CD4-positive, alpha-beta memory T cell (primary cell): ENCODE data around the gene PLA2G2A. TPM values are rescaled to one million over a fixed set of nuclear protein-coding genes. Genes with fewer than 3 reads are reported as not detected.

Experiments used
- CTCF ChIA-PET: fragments of 350-600 bp; sonication (Branson Sonifier 250); formaldehyde crosslinking; loops from one replicate; lab custom pipeline; 2021; ENCODE audit warnings: inconsistent platforms; ENCODE audit not compliant: partially characterized antibody; lab: Charles Lee
- POLR2A ChIA-PET: fragments of 350-600 bp; sonication (Branson Sonifier 250); formaldehyde crosslinking; loops from one replicate; lab custom pipeline; 2021; ENCODE audit not compliant: partially characterized antibody; lab: Charles Lee
- DNase-seq, 5 donors: peaks; one replicate each; pipeline versions ENCODE4 v3.0.0 to v3.0.0-alpha.2; 2020 to 2022; ENCODE audit warnings: mixed read lengths in 1 of 5
- H3K27ac ChIP-seq: one replicate; pipeline ENCODE4 v1.7.0; 2013; ENCODE audit warnings: low read depth, low read length
- H3K27me3 ChIP-seq: 2 replicates; pipeline ENCODE4 v1.7.0; 2013; ENCODE audit warnings: mild to moderate bottlenecking, low read length, moderate library complexity; ENCODE audit not compliant: insufficient read depth
- H3K36me3 ChIP-seq: 2 replicates; pipeline ENCODE4 v1.7.0; 2013; ENCODE audit warnings: mild to moderate bottlenecking, low read length, moderate library complexity; ENCODE audit not compliant: insufficient read depth
- H3K4me1 ChIP-seq: 2 replicates; pipeline ENCODE4 v1.7.0; 2013; ENCODE audit warnings: mild to moderate bottlenecking, low read length, moderate library complexity; ENCODE audit not compliant: insufficient read depth
- H3K4me3 ChIP-seq, 2 donors: one replicate each; pipeline ENCODE4 v1.7.0; 2013; ENCODE audit warnings: low read length in 2 of 2, mild to moderate bottlenecking in 1 of 2
- H3K9me3 ChIP-seq, 2 donors: one replicate each; pipeline ENCODE4 v1.7.0; 2013; ENCODE audit warnings: low read length in 2 of 2, control low read depth in 1 of 2; ENCODE audit not compliant: control insufficient read depth in 1 of 2
- H3K27ac Mint-ChIP-seq, 7 donors: one replicate each; pipeline ENCODE4 v1.8.0; 2020 to 2021; ENCODE audit warnings: mixed read lengths in 7 of 7, mild to moderate bottlenecking in 6 of 7, inconsistent platforms in 3 of 7, moderate library complexity in 3 of 7
- H3K27me3 Mint-ChIP-seq, 2 donors: one replicate each; pipeline ENCODE4 v1.8.0; 2020 to 2021; ENCODE audit warnings: mixed read lengths in 2 of 2
- H3K36me3 Mint-ChIP-seq, 2 donors: one replicate each; pipeline ENCODE4 v1.8.0; 2020 to 2021; ENCODE audit warnings: mixed read lengths in 2 of 2, inconsistent platforms in 1 of 2, mild to moderate bottlenecking in 1 of 2
- H3K4me1 Mint-ChIP-seq, 4 donors: one replicate each; pipeline ENCODE4 v1.8.0; 2020 to 2021; ENCODE audit warnings: mixed read lengths in 4 of 4, mild to moderate bottlenecking in 1 of 4
- H3K4me3 Mint-ChIP-seq, 8 donors: one replicate each; pipeline ENCODE4 v1.8.0; 2020 to 2021; ENCODE audit warnings: mixed read lengths in 8 of 8, mild to moderate bottlenecking in 7 of 8, moderate library complexity in 6 of 8, inconsistent platforms in 3 of 8
- H3K9me3 Mint-ChIP-seq, 8 donors: one replicate each; pipeline ENCODE4 v1.8.0; 2020 to 2021; ENCODE audit warnings: mixed read lengths in 8 of 8, mild to moderate bottlenecking in 5 of 8, inconsistent platforms in 3 of 8, moderate library complexity in 1 of 8
- intact Hi-C: fragments of 100-400 bp; cut with micrococcal nuclease; formaldehyde crosslinking; loops from one replicate; pipeline ENCODE4 v1.15.1; 2023
- polyA plus RNA-seq, 2 donors: library from polyadenylated mRNA; unstranded; fragments of 300-500 nt; fragmentation: Illumina TruSeq; gene quantifications; one replicate each; pipeline ENCODE4 v1.2.3, GENCODE V29; 2021
- total RNA-seq, 2 experiments: library from RNA; stranded (reverse); gene quantifications; one replicate each; pipeline ENCODE4 v1.2.3, GENCODE V29; 2021

Gene PLA2G2A
- total and polyA plus RNA-seq, 4 experiments from 2014 or later, result not detected

DNA sequence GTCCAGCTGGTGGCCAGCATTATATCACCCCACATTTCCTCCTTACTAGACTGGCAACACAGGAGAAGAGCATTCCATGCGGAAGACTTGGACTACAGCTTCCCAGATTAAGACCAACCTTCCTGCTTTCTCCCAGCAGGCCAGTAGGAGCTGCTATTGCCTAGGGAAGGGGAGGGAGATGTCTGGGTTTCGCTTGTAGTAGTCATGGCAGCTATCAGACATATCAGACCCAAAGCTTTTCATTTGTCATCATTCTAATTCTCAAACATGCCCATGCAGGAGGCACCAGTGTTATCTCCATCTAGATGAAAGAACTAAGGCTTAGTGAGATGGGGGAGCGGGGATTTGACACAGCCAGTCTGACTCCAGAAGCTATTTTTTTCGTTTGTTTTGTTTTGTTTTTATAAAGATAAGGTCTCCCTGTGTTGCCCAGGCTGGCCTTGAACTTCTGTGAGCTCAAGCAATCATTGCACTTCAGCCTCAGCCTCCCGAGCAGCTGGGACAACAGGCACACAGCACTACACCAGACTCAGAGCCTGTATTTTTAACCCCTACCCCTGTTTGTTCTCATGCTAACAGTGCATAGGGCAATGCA is 4.5 kb downstream of the PLA2G2A start:
- H3K4me3 Mint-ChIP-seq, result no peak overlapping the region
- peak in 4 of 5 donors; percentile 16 to 26 (median 24) for DNase-seq
- H3K27ac Mint-ChIP-seq, result no peak overlapping the region
- H3K27me3 Mint-ChIP-seq, result peaks cover 22 to 23% of the 10 kb centered on the region in 2 donors
- H3K4me1 Mint-ChIP-seq, result peaks cover 0 to 2% (median 0%) of the 10 kb centered on the region in 4 donors
- no peak overlapping the region for H3K27ac ChIP-seq
- no peaks in the 10 kb centered on the region for H3K9me3 Mint-ChIP-seq
- POLR2A ChIA-PET, result no interaction called here
- H3K4me1 ChIP-seq, result no peaks in the 10 kb centered on the region
- no peak overlapping the region for H3K4me3 ChIP-seq
- intact Hi-C loops, result loop anchor here (2.0 kb wide), 1 partner anchor 220 kb away; no protein-coding TSS in a partner anchor
- no peaks in the 10 kb centered on the region for H3K36me3 Mint-ChIP-seq
- CTCF ChIA-PET, result interaction anchor here (1.2 to 1.6 kb wide), 3 partner anchors 177 to 239 kb away, joined by 3 to 10 read pairs (median 9); no protein-coding TSS in a partner anchor
- no peaks in the 10 kb centered on the region for H3K9me3 ChIP-seq
- no peaks in the 10 kb centered on the region for H3K27me3 ChIP-seq
- no peaks in the 10 kb centered on the region for H3K36me3 ChIP-seq

DNA sequence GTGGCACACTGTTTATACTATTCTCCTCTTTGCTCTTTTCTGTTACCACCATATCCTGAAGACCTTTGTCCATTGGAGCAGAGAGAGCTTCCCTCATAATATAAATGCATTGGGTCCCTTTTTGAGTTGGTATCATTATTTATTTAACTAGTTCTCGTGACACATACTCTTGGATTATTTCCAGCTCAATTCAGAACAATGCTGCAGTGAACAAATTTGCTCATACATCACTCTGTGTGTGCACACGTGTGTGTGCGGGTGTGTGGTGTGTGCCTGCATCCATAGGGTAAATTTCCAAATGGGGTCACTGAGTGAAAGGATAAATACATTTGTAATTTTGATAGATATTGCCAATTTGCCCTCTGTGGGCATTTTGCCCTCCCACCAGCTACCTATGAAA is 5.8 kb downstream of the PLA2G2A start:
- Mint-ChIP-seq H3K27ac (no peak overlapping the region), H3K36me3 (no peaks in the 10 kb centered on the region), H3K4me3 (no peak overlapping the region), H3K4me1 (peaks cover 0 to 2% (median 0%) of the 10 kb centered on the region in 4 donors), H3K9me3 (no peaks in the 10 kb centered on the region), H3K27me3 (peaks cover 19 to 20% of the 10 kb centered on the region in 2 donors)
- intact Hi-C loops, result loop anchor here (2.0 kb wide), 1 partner anchor 221 kb away; no protein-coding TSS in a partner anchor
- CTCF ChIA-PET, result no interaction called here
- no peak for DNase-seq
- POLR2A ChIA-PET, result no interaction called here
- Histone ChIP-seq H3K27ac (no peak overlapping the region), H3K36me3 (no peaks in the 10 kb centered on the region), H3K4me1 (no peaks in the 10 kb centered on the region), H3K27me3 (no peaks in the 10 kb centered on the region), H3K9me3 (no peaks in the 10 kb centered on the region), H3K4me3 (no peak overlapping the region)

DNA sequence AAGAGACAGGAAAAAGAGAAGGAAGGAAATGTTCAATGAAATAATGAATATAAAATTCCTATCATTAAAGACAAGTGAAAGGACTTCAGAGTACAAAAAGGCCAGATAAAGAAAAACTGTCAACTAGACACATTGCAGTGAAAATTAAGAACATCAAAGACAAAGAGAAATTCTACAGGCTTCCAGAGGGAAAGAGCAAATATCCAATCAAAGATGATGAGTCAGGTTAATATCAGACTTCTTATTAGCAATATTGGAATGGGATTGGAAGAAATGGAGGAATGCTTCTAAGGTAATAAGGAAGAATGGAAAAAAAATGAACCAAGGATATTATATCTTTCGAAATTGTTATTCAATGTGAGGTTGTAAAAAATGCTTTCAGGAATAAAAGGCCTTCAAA is 7.8 kb downstream of the PLA2G2A start:
- ChIA-PET CTCF (interaction anchor here (0.9 kb wide), 1 partner anchor 10 kb away, joined by 3 read pairs; no protein-coding TSS in a partner anchor), POLR2A (no interaction called here)
- Mint-ChIP-seq H3K4me1 (peaks cover 0 to 2% (median 0%) of the 10 kb centered on the region in 4 donors), H3K36me3 (no peaks in the 10 kb centered on the region), H3K27me3 (peaks cover 18% of the 10 kb centered on the region in 2 donors), H3K4me3 (peak overlapping the region in 1 of 8 donors; percentile 2), H3K9me3 (no peaks in the 10 kb centered on the region), H3K27ac (no peak overlapping the region)
- DNase-seq, result no peak
- Histone ChIP-seq H3K4me1 (no peaks in the 10 kb centered on the region), H3K27ac (no peak overlapping the region), H3K4me3 (no peak overlapping the region), H3K9me3 (no peaks in the 10 kb centered on the region), H3K36me3 (no peaks in the 10 kb centered on the region), H3K27me3 (no peaks in the 10 kb centered on the region)
- intact Hi-C loops, result no loop called here

DNA sequence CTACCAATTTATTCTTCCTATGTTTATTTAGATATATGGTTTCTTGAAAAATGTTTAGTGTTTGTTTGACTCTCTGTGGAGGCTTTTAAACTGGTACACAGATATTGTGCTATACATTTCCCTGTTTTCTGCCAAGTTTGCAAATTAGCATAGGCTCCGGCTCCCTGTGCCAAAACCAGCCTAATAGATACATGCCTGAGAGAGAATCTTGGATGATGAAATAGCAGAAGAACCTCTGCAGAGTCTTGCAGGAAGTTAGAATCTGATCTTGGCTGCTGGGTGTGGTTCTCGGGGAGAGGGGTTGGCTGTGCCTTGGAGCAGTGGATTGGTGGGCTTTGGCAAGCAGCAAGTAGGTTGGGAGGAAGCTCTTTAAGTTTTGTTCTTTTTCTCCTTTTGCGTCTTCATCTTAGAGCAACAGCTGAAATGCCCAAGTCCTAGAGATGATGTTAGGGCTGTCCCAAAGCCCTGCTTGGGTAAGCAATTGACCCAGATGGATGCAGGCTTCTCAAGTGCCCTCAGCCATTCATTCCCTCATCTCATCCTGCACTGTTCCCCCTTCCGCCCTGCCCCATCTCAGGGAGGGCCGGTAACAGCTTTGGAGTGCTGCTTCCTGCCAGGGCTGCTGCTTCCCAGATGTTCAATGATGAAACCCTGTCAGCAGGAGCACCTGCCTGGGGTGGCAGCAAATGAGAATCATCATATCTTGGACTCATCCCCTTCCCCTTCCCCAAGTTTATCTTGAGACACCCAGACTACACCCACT is 9.3 kb downstream of the PLA2G2A start:
- Histone ChIP-seq H3K27ac (no peak overlapping the region), H3K27me3 (no peaks in the 10 kb centered on the region), H3K4me3 (no peak overlapping the region), H3K4me1 (no peaks in the 10 kb centered on the region), H3K9me3 (no peaks in the 10 kb centered on the region), H3K36me3 (no peaks in the 10 kb centered on the region)
- Mint-ChIP-seq H3K27me3 (peaks cover 17 to 19% of the 10 kb centered on the region in 2 donors), H3K9me3 (no peaks in the 10 kb centered on the region), H3K4me3 (no peak overlapping the region), H3K4me1 (peaks cover 0 to 2% (median 0%) of the 10 kb centered on the region in 4 donors), H3K27ac (no peak overlapping the region), H3K36me3 (no peaks in the 10 kb centered on the region)
- DNase-seq, result no peak
- CTCF ChIA-PET, result interaction anchor here (0.8 kb wide), 1 partner anchor 183 kb away, joined by 3 read pairs; no protein-coding TSS in a partner anchor
- POLR2A ChIA-PET, result no interaction called here
- intact Hi-C loops, result no loop called here

DNA sequence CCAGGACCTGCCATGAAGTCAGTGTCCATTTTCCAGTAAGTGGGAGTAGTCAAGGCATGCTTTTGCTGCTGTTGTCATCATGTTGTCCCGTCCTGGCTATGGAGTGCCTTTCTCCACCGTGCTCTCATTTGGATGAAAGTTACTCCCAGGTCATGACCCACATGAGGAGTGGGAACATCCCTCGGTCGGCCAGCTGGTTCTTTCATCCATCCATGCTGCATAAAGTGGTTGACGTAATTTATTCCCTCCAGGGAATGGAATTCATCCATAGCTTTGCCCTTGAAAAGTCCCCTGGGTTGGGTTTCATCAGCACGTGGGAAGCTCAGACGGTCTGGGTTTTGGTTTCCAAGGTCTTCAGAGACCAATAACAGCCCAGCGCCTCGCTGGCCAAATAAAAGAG is 11.6 kb downstream of the PLA2G2A start:
- Histone ChIP-seq H3K4me3 (no peak overlapping the region), H3K4me1 (no peaks in the 10 kb centered on the region), H3K9me3 (no peaks in the 10 kb centered on the region), H3K27me3 (no peaks in the 10 kb centered on the region), H3K36me3 (no peaks in the 10 kb centered on the region), H3K27ac (no peak overlapping the region)
- Mint-ChIP-seq H3K4me1 (no peaks in the 10 kb centered on the region), H3K36me3 (no peaks in the 10 kb centered on the region), H3K27ac (no peak overlapping the region), H3K4me3 (no peak overlapping the region), H3K27me3 (peaks cover 24 to 27% of the 10 kb centered on the region in 2 donors), H3K9me3 (peaks cover 0 to 7% (median 3%) of the 10 kb centered on the region in 8 donors)
- intact Hi-C loops, result no loop called here
- ChIA-PET CTCF (no interaction called here), POLR2A (no interaction called here)
- DNase-seq, result no peak

DNA sequence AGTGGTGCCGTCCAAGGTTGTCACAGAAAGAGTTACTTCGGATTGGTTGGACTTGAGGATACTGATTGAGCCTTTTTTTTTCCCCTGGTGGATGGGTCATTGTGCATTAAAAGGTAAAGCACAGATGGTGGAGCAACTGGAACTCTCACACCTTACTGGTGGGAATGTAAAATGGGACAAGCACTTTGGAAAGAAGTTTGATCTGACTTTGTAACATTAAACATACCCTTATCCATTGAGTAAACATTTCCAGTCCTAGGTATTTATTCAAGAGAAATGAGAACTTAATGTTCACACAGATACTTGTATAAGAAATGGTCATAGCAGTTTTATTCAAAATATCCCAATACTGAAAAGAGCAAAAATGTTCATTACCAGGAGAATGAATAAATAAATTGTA is 14.9 kb downstream of the PLA2G2A start:
- ChIA-PET CTCF (no interaction called here), POLR2A (no interaction called here)
- H3K27me3 Mint-ChIP-seq, result peaks cover 23 to 41% of the 10 kb centered on the region in 2 donors

DNA sequence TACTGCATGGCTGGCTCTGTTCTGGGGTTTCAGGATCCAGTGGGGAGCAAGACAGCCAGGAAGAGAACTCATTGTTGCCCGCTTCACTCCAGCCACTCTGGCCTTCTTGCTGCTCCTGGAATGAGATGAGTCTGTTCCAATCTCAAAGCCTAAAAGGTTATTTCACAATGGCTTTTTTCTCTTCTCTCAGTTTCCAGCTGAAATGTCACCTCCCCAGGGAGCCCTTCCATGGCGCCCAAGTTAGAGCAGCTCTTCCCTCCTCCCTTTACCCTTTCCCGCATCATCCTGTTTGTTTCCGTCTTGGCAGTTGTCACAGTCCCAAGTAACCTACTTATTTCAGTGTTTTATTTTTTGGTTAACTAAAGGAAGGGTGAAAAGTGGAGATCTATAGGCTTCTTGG is 15.8 kb downstream of the PLA2G2A start:
- intact Hi-C loops, result no loop called here
- H3K27me3 Mint-ChIP-seq, result peaks cover 23 to 46% of the 10 kb centered on the region in 2 donors
- Histone ChIP-seq H3K36me3 (no peaks in the 10 kb centered on the region), H3K27ac (no peak overlapping the region), H3K9me3 (no peaks in the 10 kb centered on the region), H3K4me1 (no peaks in the 10 kb centered on the region), H3K27me3 (no peaks in the 10 kb centered on the region), H3K4me3 (no peak overlapping the region)
- H3K4me1 Mint-ChIP-seq, result no peaks in the 10 kb centered on the region
- CTCF ChIA-PET, result no interaction called here
- no peak overlapping the region for H3K27ac Mint-ChIP-seq
- no peak overlapping the region for H3K4me3 Mint-ChIP-seq
- H3K36me3 Mint-ChIP-seq, result no peaks in the 10 kb centered on the region
- POLR2A ChIA-PET, result no interaction called here
- DNase-seq, result no peak
- peaks cover 0 to 7% (median 3%) of the 10 kb centered on the region in 8 donors for H3K9me3 Mint-ChIP-seq

More for the DNA sequence above, 14.9 kb downstream of the PLA2G2A start:
- Histone ChIP-seq H3K27ac (no peak overlapping the region), H3K27me3 (no peaks in the 10 kb centered on the region), H3K4me3 (no peak overlapping the region), H3K4me1 (no peaks in the 10 kb centered on the region), H3K36me3 (no peaks in the 10 kb centered on the region), H3K9me3 (no peaks in the 10 kb centered on the region)
- DNase-seq, result no peak
- Mint-ChIP-seq H3K27ac (no peak overlapping the region), H3K36me3 (no peaks in the 10 kb centered on the region), H3K4me1 (no peaks in the 10 kb centered on the region), H3K9me3 (peaks cover 0 to 7% (median 3%) of the 10 kb centered on the region in 8 donors), H3K4me3 (no peak overlapping the region)
- intact Hi-C loops, result no loop called here
